NK-92 (cell line): ENCODE results near the gene ADM.

Experiments used
- DNase-seq: peaks from one replicate; lab custom pipeline; 2025; ENCODE audit not compliant: unreplicated experiment; lab: John Stamatoyannopoulos, UW

ADM gene

DNA sequence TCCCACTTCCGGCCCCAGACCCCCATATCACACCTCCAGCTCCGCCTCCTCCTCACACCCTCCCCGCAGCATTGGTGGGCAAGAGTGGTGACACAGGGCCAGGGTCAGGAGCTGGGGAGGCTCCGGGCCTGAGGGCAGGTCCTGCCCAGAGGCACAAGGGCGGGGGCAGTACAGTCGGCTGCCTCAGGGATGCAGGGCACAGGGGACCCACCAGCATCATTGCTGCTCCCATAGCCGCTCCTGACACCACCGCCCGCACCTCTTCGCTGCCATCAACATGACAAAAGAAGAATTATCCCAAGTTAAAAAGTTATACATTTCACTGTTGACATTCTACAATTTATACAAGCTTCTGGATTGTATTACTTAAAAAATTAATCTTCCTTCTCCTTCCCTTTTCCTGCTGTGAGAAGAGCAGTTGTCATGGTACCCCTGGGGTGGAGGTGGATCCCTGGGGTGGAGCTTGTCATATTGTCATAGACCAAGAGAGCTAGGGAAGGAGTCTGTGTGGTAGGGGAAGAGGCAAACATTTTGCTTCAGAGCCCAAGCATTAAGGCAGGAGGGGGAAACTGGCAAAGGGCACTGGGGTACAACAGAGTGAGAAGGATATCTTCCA is 15.0 kb upstream of the ADM start:
- no peak for DNase-seq

DNA sequence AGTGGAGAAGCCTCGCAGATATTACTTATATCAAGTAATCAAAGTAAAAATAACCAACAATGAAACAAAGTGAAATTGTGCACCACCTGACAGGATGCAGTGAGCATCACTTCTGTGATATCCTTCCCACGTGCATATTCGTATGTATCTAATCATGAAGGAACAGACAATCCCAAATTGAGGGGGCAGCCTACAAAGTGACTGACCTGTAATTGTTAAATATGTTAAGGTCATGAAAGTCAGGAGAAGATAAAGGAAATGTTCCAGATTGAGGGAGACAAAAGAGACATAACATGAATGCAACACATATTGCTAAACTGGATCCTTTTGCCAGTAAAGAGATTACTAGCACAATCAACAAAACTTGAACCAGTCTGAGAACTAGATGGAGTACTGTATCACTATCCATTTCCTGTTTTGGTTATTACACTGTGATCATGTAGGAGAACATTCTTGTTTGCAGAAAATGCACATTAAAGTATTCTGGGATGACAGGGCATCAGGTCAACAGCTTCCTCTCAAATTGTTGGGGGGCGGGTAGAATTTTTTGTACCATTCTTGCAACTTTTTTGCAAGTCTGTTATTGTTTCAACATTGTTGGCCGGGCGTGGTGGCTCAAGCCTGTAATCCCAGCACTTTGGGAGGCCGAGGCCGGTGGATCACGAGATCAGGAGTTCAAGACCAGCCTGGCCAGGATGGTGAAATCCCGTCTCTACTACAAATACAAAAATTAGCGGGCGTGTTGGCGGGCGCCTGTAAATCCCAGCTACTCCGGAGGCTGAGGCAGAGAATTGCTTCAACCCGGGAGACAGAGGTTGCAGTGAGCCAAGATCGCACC is 12.9 kb upstream of the ADM start:
- DNase-seq, result no peak

GRCh38 chr11:10293423-10294289 is 11.2 kb upstream of the ADM start, which contains the start of gene SBF2:
Gene SBF2, minus strand, starts transcription at chr11:10294219. Its CDS starts 150 bp downstream, at chr11:10294069.
- DNase-seq, result no peak

GRCh38 chr11:10294290-10294953 is 10.5 kb upstream of the ADM start:
- no peak for DNase-seq

GRCh38 chr11:10295064-10295901 is 9.6 kb upstream of the ADM start:
- DNase-seq, result no peak

- DNase-seq, result no peak
Observed at GRCh38 chr11:10298342-10298741, 6.5 kb upstream of the ADM start.

DNA sequence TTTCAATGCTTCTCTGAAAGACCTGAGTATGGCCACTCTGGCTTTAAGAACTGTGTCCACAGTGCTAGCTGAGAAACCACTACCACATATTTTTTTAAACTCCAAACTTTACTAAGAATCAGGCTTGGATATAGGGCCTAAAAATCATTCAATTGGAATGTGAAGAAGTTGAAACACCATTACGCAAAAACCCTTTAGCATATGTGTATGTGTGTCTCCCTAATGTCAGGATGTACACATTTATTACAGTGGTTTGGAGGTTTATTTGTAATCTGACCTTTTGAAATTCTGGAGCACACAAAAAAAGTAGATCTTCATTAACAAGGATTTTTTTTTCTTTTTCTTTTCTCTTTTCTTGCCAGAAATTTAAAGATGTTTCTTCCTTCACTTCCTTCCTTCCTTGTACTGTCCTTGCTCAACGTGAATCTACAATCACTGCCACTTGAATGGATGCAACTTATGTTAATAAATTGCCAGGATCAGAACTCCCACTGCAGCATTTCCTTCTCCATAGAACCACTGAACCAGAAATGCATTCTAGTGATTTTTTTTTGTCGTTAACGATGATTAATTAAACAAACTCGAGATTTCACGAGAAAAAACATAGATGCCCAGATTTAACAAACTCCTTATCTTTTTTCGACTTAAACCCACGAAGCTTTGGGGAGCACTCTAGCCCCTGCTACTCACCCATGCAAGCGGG is 3.1 kb upstream of the ADM start:
- no peak for DNase-seq

GRCh38 chr11:10302359-10302743 is 2.5 kb upstream of the ADM start:
- DNase-seq, result no peak

DNA sequence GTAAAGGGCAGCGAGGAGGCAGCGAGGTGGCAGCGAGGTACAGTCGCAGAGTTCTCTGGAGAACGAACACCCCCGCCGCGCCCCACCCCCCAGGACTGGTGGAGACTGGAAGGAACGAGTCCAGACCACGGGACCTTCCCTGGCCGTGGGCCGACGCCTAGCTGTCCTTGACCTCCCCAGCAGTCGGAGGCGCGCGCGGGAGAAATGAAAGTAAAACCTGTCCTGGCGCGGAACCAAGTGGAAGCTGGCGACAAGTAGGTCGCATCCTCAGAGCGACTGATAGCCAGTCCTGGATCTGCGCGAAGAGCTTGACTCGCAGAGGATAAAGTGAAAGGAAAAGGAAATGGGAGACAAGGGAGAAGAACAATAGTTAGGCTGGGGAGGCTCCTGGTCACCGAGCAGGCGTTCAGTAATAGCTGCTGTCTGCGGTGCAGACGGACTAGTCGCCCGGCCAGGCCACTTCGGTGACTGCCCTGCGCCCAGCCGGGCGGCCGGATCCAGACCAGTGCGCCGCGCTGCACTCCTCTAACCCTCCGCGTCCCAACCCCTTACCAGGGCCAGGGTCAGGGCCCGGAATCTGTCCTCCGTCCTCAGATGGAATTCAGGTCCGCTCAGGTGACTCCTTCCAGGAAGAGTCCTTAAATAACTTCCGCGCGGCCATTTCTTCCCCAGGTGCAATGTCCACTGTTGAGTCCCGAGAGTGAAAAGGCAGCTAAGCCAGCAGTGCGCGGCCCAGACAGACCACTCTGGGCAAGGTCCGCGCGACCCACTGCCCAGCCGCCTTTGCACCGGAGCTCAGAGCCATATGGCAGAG is 1.9 kb upstream of the ADM start:
- no peak for DNase-seq

DNA sequence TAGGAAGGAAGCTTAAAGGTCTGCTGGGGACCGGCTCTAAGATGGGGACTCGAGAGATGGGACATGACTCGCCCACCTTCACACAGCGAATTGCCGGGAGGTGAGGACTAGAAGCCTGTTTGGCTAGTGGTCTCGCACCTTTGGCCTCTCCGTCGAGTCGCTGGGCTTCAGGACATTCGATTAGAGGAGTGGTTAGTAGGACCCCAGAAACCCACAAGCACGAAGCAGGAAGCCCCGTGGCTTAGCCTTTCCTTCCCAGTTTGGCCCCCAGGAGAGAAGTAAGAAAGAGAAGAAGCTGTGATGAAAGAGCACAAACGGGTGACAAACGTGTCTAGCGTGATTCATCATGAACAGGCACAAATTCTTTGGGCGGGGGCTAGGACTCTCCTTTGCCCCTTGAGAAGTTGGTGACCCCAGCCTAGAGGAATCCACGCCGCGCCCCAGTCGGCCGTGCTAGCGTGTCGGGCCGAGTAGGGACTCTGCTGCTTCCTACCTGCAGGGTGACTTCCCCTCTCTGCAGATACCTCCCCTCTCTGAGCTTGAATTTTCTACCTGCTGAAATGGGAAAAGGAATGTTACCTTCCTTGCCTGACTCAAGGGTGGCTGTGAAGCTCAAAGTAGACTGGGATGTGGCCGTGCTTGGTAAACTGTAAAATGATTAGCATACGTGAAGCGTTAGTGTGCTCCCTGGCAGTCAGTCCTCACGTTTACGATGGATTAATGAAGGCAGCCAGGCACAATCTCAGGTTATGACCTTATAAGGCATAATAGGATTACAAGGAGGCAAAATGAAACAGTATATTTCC is 1.1 kb upstream of the ADM start:
- no peak for DNase-seq

DNA sequence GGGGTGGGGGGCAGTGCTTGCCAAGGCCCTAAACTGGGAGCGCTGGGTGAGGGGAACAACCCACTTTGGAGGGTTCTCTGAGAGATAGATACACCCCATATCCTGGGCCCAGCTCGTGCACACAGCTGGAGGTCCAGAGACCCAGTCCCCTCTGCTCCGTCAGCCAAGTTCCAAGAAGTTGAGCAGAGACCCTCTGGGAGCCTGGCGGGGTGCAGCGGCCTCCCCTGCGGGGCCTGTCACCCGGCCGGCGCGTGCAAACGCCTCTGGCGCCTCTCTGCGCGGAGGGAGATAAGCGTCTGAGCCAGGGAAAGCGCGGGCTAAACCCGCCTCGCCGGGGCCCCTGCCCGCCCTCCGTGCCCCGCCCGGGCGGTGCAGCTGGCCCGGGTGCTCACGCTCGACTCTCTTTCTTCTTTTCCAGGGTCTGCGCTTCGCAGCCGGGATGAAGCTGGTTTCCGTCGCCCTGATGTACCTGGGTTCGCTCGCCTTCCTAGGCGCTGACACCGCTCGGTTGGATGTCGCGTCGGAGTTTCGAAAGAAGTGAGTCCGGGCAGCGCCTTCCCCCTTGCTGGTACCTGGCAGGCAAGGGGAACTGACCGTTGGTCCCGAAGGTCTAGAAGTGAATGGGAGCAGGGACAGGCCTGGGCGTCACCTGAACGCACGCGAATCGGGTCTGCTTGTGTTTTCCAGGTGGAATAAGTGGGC is 540 bp downstream of the ADM start:
- no peak for DNase-seq

DNA sequence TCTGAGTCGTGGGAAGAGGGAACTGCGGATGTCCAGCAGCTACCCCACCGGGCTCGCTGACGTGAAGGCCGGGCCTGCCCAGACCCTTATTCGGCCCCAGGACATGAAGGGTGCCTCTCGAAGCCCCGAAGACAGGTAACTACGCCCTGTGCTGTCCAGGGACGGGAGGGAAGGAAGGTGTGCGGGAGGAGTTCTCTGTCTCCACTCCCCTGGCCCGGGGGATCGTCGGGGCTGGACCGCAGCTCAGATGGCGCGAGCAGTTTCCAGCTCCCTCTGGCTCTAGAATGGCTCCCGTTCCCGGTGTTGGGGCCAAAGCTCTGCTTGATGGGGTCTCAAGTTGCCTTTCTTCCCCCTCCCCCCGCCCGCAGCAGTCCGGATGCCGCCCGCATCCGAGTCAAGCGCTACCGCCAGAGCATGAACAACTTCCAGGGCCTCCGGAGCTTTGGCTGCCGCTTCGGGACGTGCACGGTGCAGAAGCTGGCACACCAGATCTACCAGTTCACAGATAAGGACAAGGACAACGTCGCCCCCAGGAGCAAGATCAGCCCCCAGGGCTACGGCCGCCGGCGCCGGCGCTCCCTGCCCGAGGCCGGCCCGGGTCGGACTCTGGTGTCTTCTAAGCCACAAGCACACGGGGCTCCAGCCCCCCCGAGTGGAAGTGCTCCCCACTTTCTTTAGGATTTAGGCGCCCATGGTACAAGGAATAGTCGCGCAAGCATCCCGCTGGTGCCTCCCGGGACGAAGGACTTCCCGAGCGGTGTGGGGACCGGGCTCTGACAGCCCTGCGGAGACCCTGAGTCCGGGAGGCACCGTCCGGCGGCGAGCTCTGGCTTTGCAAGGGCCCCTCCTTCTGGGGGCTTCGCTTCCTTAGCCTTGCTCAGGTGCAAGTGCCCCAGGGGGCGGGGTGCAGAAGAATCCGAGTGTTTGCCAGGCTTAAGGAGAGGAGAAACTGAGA is 1.4 kb downstream of the ADM start:
- DNase-seq, result no peak

DNA sequence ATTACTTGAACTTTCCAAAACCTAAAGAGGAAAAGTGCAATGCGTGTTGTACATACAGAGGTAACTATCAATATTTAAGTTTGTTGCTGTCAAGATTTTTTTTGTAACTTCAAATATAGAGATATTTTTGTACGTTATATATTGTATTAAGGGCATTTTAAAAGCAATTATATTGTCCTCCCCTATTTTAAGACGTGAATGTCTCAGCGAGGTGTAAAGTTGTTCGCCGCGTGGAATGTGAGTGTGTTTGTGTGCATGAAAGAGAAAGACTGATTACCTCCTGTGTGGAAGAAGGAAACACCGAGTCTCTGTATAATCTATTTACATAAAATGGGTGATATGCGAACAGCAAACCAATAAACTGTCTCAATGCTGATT is 2.1 kb downstream of the ADM start:
- DNase-seq, result no peak

DNA sequence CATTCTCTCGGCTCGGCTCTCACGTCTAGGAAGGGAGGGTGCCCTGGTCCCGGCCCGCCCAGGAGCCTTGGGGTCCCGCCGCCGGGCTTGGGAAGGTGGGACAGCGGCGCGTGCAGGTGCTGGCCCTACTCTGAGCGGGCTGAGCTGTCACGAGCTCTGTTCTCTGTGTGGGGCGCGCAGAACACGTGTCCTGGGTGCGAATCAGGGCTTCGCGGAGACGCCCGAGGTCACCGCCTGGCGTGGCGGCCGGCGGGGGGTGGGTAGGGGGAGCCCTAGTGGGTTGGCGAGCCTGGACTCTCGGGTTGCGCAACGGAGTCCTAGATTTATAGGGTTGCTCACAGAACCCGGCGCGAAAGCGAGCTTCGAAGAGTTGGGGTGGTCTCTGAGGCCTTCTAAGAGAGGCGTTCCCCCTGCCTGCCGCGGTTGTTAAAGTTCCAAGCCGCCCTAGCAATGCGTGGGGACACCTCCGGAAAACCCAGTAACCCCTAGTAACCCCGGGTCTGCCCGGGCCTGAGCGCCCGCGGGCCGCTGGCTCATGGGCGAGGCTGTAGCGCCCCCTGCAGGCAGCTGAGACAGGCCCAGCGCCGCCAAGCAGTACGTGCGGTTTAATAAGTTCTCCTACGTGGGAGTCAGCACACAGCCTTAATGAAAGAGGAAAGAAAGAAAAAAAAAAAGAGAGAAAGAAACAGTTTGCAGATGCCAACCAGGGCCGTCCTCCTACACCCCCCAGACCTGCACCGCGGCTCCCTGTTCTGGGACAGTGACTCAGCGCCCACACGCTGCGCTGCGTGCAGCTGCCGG is 2.7 kb downstream of the ADM start:
- DNase-seq, result peak; percentile 4

DNA sequence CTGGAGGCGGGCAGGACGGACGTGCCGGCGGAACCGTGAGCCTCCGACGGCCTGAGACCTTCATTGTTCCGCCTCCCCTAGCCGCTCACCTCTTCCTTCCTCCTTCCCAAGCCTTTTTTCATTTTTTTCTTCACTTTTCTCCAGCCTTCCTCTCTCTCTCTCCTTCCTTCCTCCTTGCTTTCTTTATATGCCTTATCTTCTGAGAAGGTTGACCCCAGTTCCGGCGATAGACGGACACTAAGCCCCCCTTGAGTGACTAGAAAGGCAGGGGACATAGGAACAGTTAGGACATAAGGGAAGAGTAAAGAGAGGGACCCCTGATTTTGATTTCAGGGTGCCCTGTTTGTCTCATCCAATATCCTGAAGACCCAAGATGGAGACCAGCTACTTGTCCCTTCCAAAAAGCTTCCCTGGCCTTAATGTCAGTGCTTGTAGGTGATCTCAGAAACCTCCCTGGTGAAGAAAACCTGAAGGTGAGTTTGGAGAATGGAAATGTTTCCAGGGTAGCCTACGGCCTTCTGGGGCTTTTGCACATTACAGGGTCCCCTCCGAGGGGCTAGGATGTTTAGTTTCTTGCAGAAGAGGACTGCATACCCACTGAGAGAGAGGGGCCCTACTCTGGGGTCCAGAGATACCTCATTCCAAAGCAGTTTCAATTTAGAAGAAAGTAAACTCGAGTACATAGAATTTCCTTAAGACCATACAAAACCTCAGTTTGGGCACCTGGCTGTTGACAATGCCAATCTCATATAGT is 3.5 kb downstream of the ADM start:
- DNase-seq, result no peak
